ENCODE results near the gene LTA. TPM values are rescaled to one million over a fixed set of nuclear protein-coding genes. Genes with fewer than 3 reads are reported as not detected.

Gene LTA
- total RNA-seq, 1 experiment from 2014 or later = not detected

DNA sequence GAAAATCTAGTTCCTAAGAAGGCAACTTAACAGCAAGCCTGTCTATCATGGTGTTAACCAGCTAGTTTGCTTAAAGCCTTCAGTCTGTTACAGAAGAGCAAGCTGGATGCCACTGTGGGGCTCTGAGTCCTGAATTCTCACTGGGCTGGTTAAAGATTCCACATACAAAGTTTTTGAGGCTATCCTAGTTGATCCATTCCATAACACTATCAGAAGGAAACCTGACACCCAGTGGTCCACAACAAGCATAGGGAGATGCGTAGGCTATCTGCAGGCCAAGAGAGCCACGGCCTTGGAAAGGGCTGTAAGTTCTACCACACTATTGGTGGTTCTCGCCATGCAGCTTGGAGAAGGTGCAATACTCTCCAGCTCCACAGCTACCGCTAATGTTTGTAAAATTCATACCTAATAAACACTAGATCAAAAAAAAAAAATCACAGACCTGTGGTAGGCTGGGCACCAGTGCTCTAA is 43.7 kb upstream of the LTA start:
- TF ChIP-seq, protein P1, sequence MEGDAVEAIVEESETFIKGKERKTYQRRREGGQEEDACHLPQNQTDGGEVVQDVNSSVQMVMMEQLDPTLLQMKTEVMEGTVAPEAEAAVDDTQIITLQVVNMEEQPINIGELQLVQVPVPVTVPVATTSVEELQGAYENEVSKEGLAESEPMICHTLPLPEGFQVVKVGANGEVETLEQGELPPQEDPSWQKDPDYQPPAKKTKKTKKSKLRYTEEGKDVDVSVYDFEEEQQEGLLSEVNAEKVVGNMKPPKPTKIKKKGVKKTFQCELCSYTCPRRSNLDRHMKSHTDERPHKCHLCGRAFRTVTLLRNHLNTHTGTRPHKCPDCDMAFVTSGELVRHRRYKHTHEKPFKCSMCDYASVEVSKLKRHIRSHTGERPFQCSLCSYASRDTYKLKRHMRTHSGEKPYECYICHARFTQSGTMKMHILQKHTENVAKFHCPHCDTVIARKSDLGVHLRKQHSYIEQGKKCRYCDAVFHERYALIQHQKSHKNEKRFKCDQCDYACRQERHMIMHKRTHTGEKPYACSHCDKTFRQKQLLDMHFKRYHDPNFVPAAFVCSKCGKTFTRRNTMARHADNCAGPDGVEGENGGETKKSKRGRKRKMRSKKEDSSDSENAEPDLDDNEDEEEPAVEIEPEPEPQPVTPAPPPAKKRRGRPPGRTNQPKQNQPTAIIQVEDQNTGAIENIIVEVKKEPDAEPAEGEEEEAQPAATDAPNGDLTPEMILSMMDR (IDR thresholded peaks at IDR 0.05; ENCODE audit: unreplicated experiment) = no peak
- ChIA-PET POLR2A (interaction anchor here (1.0 to 3.9 kb wide), 4 partner anchors 11 to 35 kb away, joined by 3 to 21 read pairs (median 5); partner anchors contain the start of gene DDX39B), CTCF (interaction anchor here (1.1 kb wide), 1 partner anchor 70 kb away, joined by 3 read pairs; no protein-coding TSS in a partner anchor)
- Mint-ChIP-seq H3K36me3 (ENCODE audit: insufficient read depth, unreplicated experiment) (peaks cover 54% of the 10 kb centered on the region), H3K27me3 (ENCODE audit: insufficient read depth, unreplicated experiment) (no peaks in the 10 kb centered on the region), H3K4me1 (ENCODE audit: insufficient read depth, unreplicated experiment) (no peaks in the 10 kb centered on the region), H3K9me3 (ENCODE audit: unreplicated experiment) (no peaks in the 10 kb centered on the region), H3K4me3 (ENCODE audit: unreplicated experiment) (no peak overlapping the region), H3K27ac (ENCODE audit: low read depth, unreplicated experiment) (no peak overlapping the region)
- BruUV-seq (replicated peaks) = no TSS peak
- intact Hi-C loops (cut with micrococcal nuclease) = no loop called here
- no peak for DNase-seq (ENCODE audit: unreplicated experiment)

DNA sequence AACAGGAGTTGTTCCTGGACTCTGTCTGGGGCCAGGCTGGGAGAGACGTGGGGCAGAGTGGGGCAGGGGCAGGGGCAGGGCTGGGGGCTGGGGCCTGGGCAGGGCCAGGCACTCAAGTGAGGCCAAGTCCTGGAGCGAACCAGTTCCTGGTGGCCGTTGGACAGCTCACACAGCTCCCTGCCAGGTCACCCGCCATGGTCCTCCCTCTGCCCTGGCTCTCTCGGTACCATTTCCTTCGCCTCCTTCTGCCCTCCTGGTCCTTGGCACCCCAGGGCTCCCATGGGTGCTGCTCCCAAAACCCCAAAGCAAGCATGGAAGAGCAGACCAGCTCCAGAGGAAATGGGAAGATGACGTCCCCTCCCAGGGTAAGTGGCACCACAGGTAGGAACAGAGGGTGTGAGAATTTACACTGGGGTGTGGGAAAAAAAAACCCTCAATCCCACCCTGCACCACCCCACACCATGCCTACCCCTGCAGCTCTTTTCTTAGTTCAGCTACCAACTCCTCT is 43.2 kb upstream of the LTA start, which contains the start of gene MCCD1:
TSS of gene MCCD1 (plus strand) at position 142 of the 508 bp plus-strand sequence. CDS start at position 195, 53 bp downstream.
- no peak within 1 kb of the TSS for H3K27ac Mint-ChIP-seq (ENCODE audit: low read depth, unreplicated experiment)
- no TSS peak for BruUV-seq (replicated peaks)
- no peaks in the 10 kb centered on the region for H3K4me1 Mint-ChIP-seq (ENCODE audit: insufficient read depth, unreplicated experiment)
- intact Hi-C loops (cut with micrococcal nuclease) = no loop called here
- DNase-seq (ENCODE audit: unreplicated experiment) = no peak
- ChIA-PET CTCF (interaction anchor here (1.1 kb wide), 1 partner anchor 70 kb away, joined by 3 read pairs; no protein-coding TSS in a partner anchor), POLR2A (interaction anchor here (1.0 to 3.9 kb wide), 6 partner anchors 10 to 123 kb away, joined by 3 to 21 read pairs (median 4); partner anchors contain the start of genes BAG6 and DDX39B)
- TF ChIP-seq, protein P1 (IDR thresholded peaks at IDR 0.05; ENCODE audit: unreplicated experiment) = no peak
- no peaks in the 10 kb centered on the region for H3K27me3 Mint-ChIP-seq (ENCODE audit: insufficient read depth, unreplicated experiment)
- H3K4me3 Mint-ChIP-seq (ENCODE audit: unreplicated experiment) = no peak within 1 kb of the TSS
- no peaks in the 10 kb centered on the region for H3K9me3 Mint-ChIP-seq (ENCODE audit: unreplicated experiment)
- peaks cover 59% of the 10 kb centered on the region for H3K36me3 Mint-ChIP-seq (ENCODE audit: insufficient read depth, unreplicated experiment)

DNA sequence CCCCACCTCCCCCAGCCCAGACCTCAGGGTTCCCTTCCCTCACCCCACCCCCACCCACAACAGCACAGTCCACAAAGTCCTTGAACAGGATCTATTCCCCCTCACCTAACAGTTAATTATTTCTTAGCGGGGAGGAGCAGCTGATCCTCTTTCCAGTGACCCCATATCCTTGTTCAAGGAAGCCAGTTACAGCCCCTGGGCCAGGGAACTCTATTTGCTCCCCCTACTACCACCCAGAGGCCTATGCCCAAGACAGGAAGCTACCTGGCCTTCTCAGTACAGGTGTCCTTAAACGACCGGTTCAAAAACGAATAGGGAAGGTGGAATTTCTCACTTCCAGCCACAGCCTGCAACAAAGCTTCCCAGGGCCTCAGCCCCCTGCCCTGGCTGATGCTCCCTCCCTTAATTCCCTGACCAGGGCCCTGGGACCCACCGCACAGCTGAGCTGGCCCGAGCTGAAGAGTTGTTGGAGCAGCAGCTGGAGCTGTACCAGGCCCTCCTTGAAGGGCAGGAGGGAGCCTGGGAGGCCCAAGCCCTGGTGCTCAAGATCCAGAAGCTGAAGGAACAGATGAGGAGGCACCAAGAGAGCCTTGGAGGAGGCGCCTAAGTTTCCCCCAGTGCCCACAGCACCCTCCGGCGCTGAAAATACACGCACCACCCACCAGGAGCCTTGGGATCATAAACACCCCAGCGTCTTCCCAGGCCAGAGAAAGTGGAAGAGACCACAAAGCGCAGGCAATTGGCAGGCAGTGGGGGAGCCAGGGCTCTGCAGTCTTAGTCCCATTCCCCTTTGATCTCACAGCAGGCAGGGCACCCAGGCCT is 42.5 kb upstream of the LTA start:
- DNase-seq (ENCODE audit: unreplicated experiment) = no peak
- no TSS peak for BruUV-seq (replicated peaks)
- H3K4me3 Mint-ChIP-seq (ENCODE audit: unreplicated experiment) = no peak overlapping the region
- TF ChIP-seq, protein P1 (IDR thresholded peaks at IDR 0.05; ENCODE audit: unreplicated experiment) = no peak
- no peaks in the 10 kb centered on the region for H3K9me3 Mint-ChIP-seq (ENCODE audit: unreplicated experiment)
- CTCF ChIA-PET = interaction anchor here (1.1 kb wide), 1 partner anchor 69 kb away, joined by 3 read pairs; no protein-coding TSS in a partner anchor
- intact Hi-C loops (cut with micrococcal nuclease) = no loop called here
- H3K4me1 Mint-ChIP-seq (ENCODE audit: insufficient read depth, unreplicated experiment) = no peaks in the 10 kb centered on the region
- H3K36me3 Mint-ChIP-seq (ENCODE audit: insufficient read depth, unreplicated experiment) = peaks cover 66% of the 10 kb centered on the region
- H3K27me3 Mint-ChIP-seq (ENCODE audit: insufficient read depth, unreplicated experiment) = no peaks in the 10 kb centered on the region
- H3K27ac Mint-ChIP-seq (ENCODE audit: low read depth, unreplicated experiment) = no peak overlapping the region
- POLR2A ChIA-PET = interaction anchor here (0.6 to 3.9 kb wide), 7 partner anchors 9 to 211 kb away, joined by 3 to 21 read pairs (median 3); partner anchors contain the start of genes BAG6 and DDX39B

DNA sequence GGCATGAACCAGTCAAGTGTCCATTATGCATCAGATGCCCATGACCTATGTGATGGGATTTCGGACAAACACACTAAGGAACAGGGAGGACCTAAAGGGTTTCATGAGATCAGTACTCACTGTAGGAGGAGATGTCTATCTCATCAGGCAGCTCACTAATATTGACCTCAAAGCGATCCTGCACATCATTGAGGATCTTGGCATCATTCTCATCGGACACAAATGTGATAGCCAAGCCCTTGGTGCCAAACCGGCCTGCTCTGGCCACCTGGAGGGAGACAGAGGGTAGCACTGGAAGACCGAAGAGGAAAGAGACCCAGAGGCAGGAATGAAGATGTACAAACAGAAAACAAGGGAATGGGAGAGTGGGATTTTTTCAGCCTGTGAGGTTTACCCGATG is 41.4 kb upstream of the LTA start:
- Mint-ChIP-seq H3K36me3 (ENCODE audit: insufficient read depth, unreplicated experiment) (peaks cover 77% of the 10 kb centered on the region), H3K27ac (ENCODE audit: low read depth, unreplicated experiment) (no peak overlapping the region), H3K9me3 (ENCODE audit: unreplicated experiment) (no peaks in the 10 kb centered on the region), H3K27me3 (ENCODE audit: insufficient read depth, unreplicated experiment) (no peaks in the 10 kb centered on the region), H3K4me1 (ENCODE audit: insufficient read depth, unreplicated experiment) (peaks cover under 1% of the 10 kb centered on the region), H3K4me3 (ENCODE audit: unreplicated experiment) (no peak overlapping the region)
- POLR2A ChIA-PET = interaction anchor here (0.7 to 2.5 kb wide), 4 partner anchors 11 to 122 kb away, joined by 3 to 19 read pairs (median 4); partner anchors contain the start of genes BAG6, DDX39B and MICB
- no peak for DNase-seq (ENCODE audit: unreplicated experiment)
- TF ChIP-seq, protein P1 (IDR thresholded peaks at IDR 0.05; ENCODE audit: unreplicated experiment) = no peak
- CTCF ChIA-PET = no interaction called here
- TSS peak; percentile 13 for BruUV-seq (replicated peaks)
- intact Hi-C loops (cut with micrococcal nuclease) = no loop called here

Data from MCF 10A (cell line).